Tibial nerve (tissue), 4 donors: ENCODE data around the gene ZSWIM8.

Experiments
- EP300 ChIP-seq, 2 donors: sonication (generic); formaldehyde crosslinking; IDR thresholded peaks; one replicate each; pipeline ENCODE4 v1.6.1; 2017; ENCODE audit warnings: antibody characterized with exemption in 2 of 2, mild to moderate bottlenecking in 1 of 2
- POLR2A ChIP-seq, 2 donors: fragments of 450-650 bp; IDR thresholded peaks; one replicate each; pipeline ENCODE4 v1.6.1; 2017; ENCODE audit warnings: antibody characterized with exemption in 2 of 2, mild to moderate bottlenecking in 2 of 2, moderate library complexity in 2 of 2
- TF ChIP-seq, protein P1 (sequence below), 5 experiments: fragments of 200-600 bp in 3 of 5; fragments of 450-650 bp in 2 of 5; sonication (generic) in 3 of 5; IDR thresholded peaks; one replicate each; pipeline ENCODE4 v1.5.1; 2016 to 2019; ENCODE audit warnings: antibody characterized with exemption in 5 of 5, mild to moderate bottlenecking in 3 of 5, moderate library complexity in 2 of 5

DNA sequence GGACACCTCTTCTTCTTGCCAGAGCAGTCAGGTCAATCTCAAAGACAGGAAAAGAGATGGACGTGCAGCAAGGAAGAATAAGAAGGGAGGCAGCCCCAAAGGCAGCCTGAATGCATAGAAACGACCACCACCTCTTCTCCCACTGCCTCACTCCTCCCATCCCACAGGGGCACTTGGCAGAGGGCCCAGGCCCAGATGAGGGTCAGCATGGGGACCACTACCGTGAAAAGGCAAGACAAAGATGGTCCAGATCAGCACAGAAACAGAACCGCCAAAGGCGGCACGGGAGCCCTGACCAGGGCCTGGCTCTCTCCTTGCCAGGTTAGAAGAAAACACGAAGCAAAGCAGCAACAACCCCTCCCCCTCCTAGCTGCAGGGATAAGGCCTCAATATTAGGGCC lies 27.9 kb downstream of the ZSWIM8 start:
- TF ChIP-seq, protein P1, sequence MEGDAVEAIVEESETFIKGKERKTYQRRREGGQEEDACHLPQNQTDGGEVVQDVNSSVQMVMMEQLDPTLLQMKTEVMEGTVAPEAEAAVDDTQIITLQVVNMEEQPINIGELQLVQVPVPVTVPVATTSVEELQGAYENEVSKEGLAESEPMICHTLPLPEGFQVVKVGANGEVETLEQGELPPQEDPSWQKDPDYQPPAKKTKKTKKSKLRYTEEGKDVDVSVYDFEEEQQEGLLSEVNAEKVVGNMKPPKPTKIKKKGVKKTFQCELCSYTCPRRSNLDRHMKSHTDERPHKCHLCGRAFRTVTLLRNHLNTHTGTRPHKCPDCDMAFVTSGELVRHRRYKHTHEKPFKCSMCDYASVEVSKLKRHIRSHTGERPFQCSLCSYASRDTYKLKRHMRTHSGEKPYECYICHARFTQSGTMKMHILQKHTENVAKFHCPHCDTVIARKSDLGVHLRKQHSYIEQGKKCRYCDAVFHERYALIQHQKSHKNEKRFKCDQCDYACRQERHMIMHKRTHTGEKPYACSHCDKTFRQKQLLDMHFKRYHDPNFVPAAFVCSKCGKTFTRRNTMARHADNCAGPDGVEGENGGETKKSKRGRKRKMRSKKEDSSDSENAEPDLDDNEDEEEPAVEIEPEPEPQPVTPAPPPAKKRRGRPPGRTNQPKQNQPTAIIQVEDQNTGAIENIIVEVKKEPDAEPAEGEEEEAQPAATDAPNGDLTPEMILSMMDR (IDR thresholded peaks at IDR 0.05), result no peak
- no peak for TF ChIP-seq POLR2A (IDR thresholded peaks at IDR 0.05)
- TF ChIP-seq EP300 (IDR thresholded peaks at IDR 0.05), result no peak
